ENCODE data around the gene PSG7.
"Not testable (repeated sequence)": the region's sequence is repeated elsewhere in the genome, so short reads cannot be mapped to it uniquely, and the experiment has no call there.

Gene PSG7

GRCh38 chr19:42912941-42913340 is 24.1 kb downstream of the PSG7 start:
- H3K4me1 ChIP-seq (ENCODE audit: insufficient read depth, poor library complexity, severe bottlenecking); H3K36me3 ChIP-seq (ENCODE audit: low read depth); H3K4me3 ChIP-seq (ENCODE audit: severe bottlenecking); ATAC-seq (ENCODE audit: low read depth); H3K27me3 ChIP-seq (ENCODE audit: insufficient read depth, poor library complexity, severe bottlenecking); H3K9me3 ChIP-seq (ENCODE audit: severe bottlenecking); DNase-seq (ENCODE audit: low spot score); H3K27ac ChIP-seq (ENCODE audit: poor library complexity, severe bottlenecking): not testable (repeated sequence)

GRCh38 chr19:42911731-42912130 is 25.3 kb downstream of the PSG7 start:
- not testable (repeated sequence) for H3K4me3 ChIP-seq (ENCODE audit: severe bottlenecking); H3K4me1 ChIP-seq (ENCODE audit: insufficient read depth, poor library complexity, severe bottlenecking); H3K9me3 ChIP-seq (ENCODE audit: severe bottlenecking); H3K27me3 ChIP-seq (ENCODE audit: insufficient read depth, poor library complexity, severe bottlenecking); ATAC-seq (ENCODE audit: low read depth); DNase-seq (ENCODE audit: low spot score); H3K36me3 ChIP-seq (ENCODE audit: low read depth); H3K27ac ChIP-seq (ENCODE audit: poor library complexity, severe bottlenecking)

- not testable (repeated sequence) for H3K4me1 ChIP-seq (ENCODE audit: insufficient read depth, poor library complexity, severe bottlenecking); DNase-seq (ENCODE audit: low spot score); H3K9me3 ChIP-seq (ENCODE audit: severe bottlenecking); H3K27ac ChIP-seq (ENCODE audit: poor library complexity, severe bottlenecking); H3K4me3 ChIP-seq (ENCODE audit: severe bottlenecking); H3K27me3 ChIP-seq (ENCODE audit: insufficient read depth, poor library complexity, severe bottlenecking); H3K36me3 ChIP-seq (ENCODE audit: low read depth); ATAC-seq (ENCODE audit: low read depth)
Observed at GRCh38 chr19:42906162-42906561, 30.8 kb downstream of the PSG7 start.

- not testable (repeated sequence) for H3K4me3 ChIP-seq (ENCODE audit: severe bottlenecking); DNase-seq (ENCODE audit: low spot score); H3K36me3 ChIP-seq (ENCODE audit: low read depth); H3K9me3 ChIP-seq (ENCODE audit: severe bottlenecking); ATAC-seq (ENCODE audit: low read depth); H3K27me3 ChIP-seq (ENCODE audit: insufficient read depth, poor library complexity, severe bottlenecking)
- peaks cover 23% of the 10 kb centered on the region for H3K4me1 ChIP-seq (ENCODE audit: insufficient read depth, poor library complexity, severe bottlenecking)
- H3K27ac ChIP-seq (ENCODE audit: poor library complexity, severe bottlenecking): peak overlapping the region; percentile 96
Observed at GRCh38 chr19:42900561-42900960, 36.4 kb downstream of the PSG7 start.

GRCh38 chr19:42899674-42900073 is 37.3 kb downstream of the PSG7 start:
- DNase-seq (ENCODE audit: low spot score); H3K9me3 ChIP-seq (ENCODE audit: severe bottlenecking); H3K36me3 ChIP-seq (ENCODE audit: low read depth); ATAC-seq (ENCODE audit: low read depth); H3K27me3 ChIP-seq (ENCODE audit: insufficient read depth, poor library complexity, severe bottlenecking); H3K4me3 ChIP-seq (ENCODE audit: severe bottlenecking): not testable (repeated sequence)
- peak overlapping the region; percentile 96 for H3K27ac ChIP-seq (ENCODE audit: poor library complexity, severe bottlenecking)
- H3K4me1 ChIP-seq (ENCODE audit: insufficient read depth, poor library complexity, severe bottlenecking): peaks cover 23% of the 10 kb centered on the region

GRCh38 chr19:42899110-42899509 is 37.9 kb downstream of the PSG7 start:
- not testable (repeated sequence) for ATAC-seq (ENCODE audit: low read depth); H3K4me3 ChIP-seq (ENCODE audit: severe bottlenecking); H3K36me3 ChIP-seq (ENCODE audit: low read depth); DNase-seq (ENCODE audit: low spot score); H3K9me3 ChIP-seq (ENCODE audit: severe bottlenecking); H3K27me3 ChIP-seq (ENCODE audit: insufficient read depth, poor library complexity, severe bottlenecking)
- peaks cover 23% of the 10 kb centered on the region for H3K4me1 ChIP-seq (ENCODE audit: insufficient read depth, poor library complexity, severe bottlenecking)
- peak overlapping the region; percentile 96 for H3K27ac ChIP-seq (ENCODE audit: poor library complexity, severe bottlenecking)

- not testable (repeated sequence) for DNase-seq (ENCODE audit: low spot score); H3K4me3 ChIP-seq (ENCODE audit: severe bottlenecking); ATAC-seq (ENCODE audit: low read depth); H3K27me3 ChIP-seq (ENCODE audit: insufficient read depth, poor library complexity, severe bottlenecking); H3K9me3 ChIP-seq (ENCODE audit: severe bottlenecking); H3K36me3 ChIP-seq (ENCODE audit: low read depth)
- H3K4me1 ChIP-seq (ENCODE audit: insufficient read depth, poor library complexity, severe bottlenecking): peaks cover 23% of the 10 kb centered on the region
- peak overlapping the region; percentile 96 for H3K27ac ChIP-seq (ENCODE audit: poor library complexity, severe bottlenecking)
Observed at GRCh38 chr19:42898656-42899055, 38.4 kb downstream of the PSG7 start.

GRCh38 chr19:42897729-42898128 is 39.3 kb downstream of the PSG7 start:
- H3K27me3 ChIP-seq (ENCODE audit: insufficient read depth, poor library complexity, severe bottlenecking); H3K4me3 ChIP-seq (ENCODE audit: severe bottlenecking); H3K36me3 ChIP-seq (ENCODE audit: low read depth); H3K9me3 ChIP-seq (ENCODE audit: severe bottlenecking); DNase-seq (ENCODE audit: low spot score): not testable (repeated sequence)
- ATAC-seq (ENCODE audit: low read depth): peak; percentile 59; the same call in 1 of the 3 replicates
- peak overlapping the region; percentile 96 for H3K27ac ChIP-seq (ENCODE audit: poor library complexity, severe bottlenecking)
- peaks cover 23% of the 10 kb centered on the region for H3K4me1 ChIP-seq (ENCODE audit: insufficient read depth, poor library complexity, severe bottlenecking)

- H3K9me3 ChIP-seq (ENCODE audit: severe bottlenecking); DNase-seq (ENCODE audit: low spot score); H3K27me3 ChIP-seq (ENCODE audit: insufficient read depth, poor library complexity, severe bottlenecking); H3K36me3 ChIP-seq (ENCODE audit: low read depth); H3K4me3 ChIP-seq (ENCODE audit: severe bottlenecking); ATAC-seq (ENCODE audit: low read depth): not testable (repeated sequence)
- Histone ChIP-seq H3K27ac (ENCODE audit: poor library complexity, severe bottlenecking) (peak overlapping the region; percentile 99), H3K4me1 (ENCODE audit: insufficient read depth, poor library complexity, severe bottlenecking) (peaks cover 24% of the 10 kb centered on the region)
Observed at GRCh38 chr19:42890446-42890845, 46.6 kb downstream of the PSG7 start.

- peaks cover 30% of the 10 kb centered on the region for H3K4me1 ChIP-seq (ENCODE audit: insufficient read depth, poor library complexity, severe bottlenecking)
- H3K27ac ChIP-seq (ENCODE audit: poor library complexity, severe bottlenecking): peak overlapping the region; percentile 99
- not testable (repeated sequence) for H3K4me3 ChIP-seq (ENCODE audit: severe bottlenecking); H3K36me3 ChIP-seq (ENCODE audit: low read depth); H3K27me3 ChIP-seq (ENCODE audit: insufficient read depth, poor library complexity, severe bottlenecking); DNase-seq (ENCODE audit: low spot score); H3K9me3 ChIP-seq (ENCODE audit: severe bottlenecking)
- ATAC-seq (ENCODE audit: low read depth): peak; percentile 58; the same call in 2 of the 3 replicates
Observed at GRCh38 chr19:42887876-42888445, 49.0 kb downstream of the PSG7 start.

GRCh38 chr19:42882730-42883129 is 54.3 kb downstream of the PSG7 start:
- H3K4me3 ChIP-seq (ENCODE audit: severe bottlenecking); H3K36me3 ChIP-seq (ENCODE audit: low read depth); DNase-seq (ENCODE audit: low spot score); ATAC-seq (ENCODE audit: low read depth); H3K9me3 ChIP-seq (ENCODE audit: severe bottlenecking); H3K27me3 ChIP-seq (ENCODE audit: insufficient read depth, poor library complexity, severe bottlenecking): not testable (repeated sequence)
- peak overlapping the region; percentile 61 for H3K27ac ChIP-seq (ENCODE audit: poor library complexity, severe bottlenecking)
- peaks cover 18% of the 10 kb centered on the region for H3K4me1 ChIP-seq (ENCODE audit: insufficient read depth, poor library complexity, severe bottlenecking)

- ATAC-seq (ENCODE audit: low read depth): not testable (repeated sequence)
Observed at GRCh38 chr19:42882010-42882409, 55.0 kb downstream of the PSG7 start.

More at GRCh38 chr19:42882010-42882409, 55.0 kb downstream of the PSG7 start:
- DNase-seq (ENCODE audit: low spot score); H3K27me3 ChIP-seq (ENCODE audit: insufficient read depth, poor library complexity, severe bottlenecking); H3K36me3 ChIP-seq (ENCODE audit: low read depth); H3K4me3 ChIP-seq (ENCODE audit: severe bottlenecking); H3K9me3 ChIP-seq (ENCODE audit: severe bottlenecking): not testable (repeated sequence)
- Histone ChIP-seq H3K27ac (ENCODE audit: poor library complexity, severe bottlenecking) (peak overlapping the region; percentile 61), H3K4me1 (ENCODE audit: insufficient read depth, poor library complexity, severe bottlenecking) (peaks cover 14% of the 10 kb centered on the region)

Data from RWPE2 (cell line).